Forelimb muscle (tissue), 1 donor: ENCODE results near the gene TMEM225. TPM values are rescaled to one million over a fixed set of nuclear protein-coding genes. Genes with fewer than 3 reads are reported as not detected.
"Not testable (repeated sequence)": the region's sequence is repeated elsewhere in the genome, so short reads cannot be mapped to it uniquely, and the experiment has no call there.

Source experiments
- DNase-seq: peaks from one replicate; pipeline ENCODE4 v3.0.0-alpha.2; 2013; ENCODE audit warnings: low read depth
- polyA plus RNA-seq: library from polyadenylated mRNA; unstranded; fragments of 120-200 nt; gene quantifications from one replicate; pipeline ENCODE4 v1.2.1, GENCODE V29; 2013; ENCODE audit not compliant: insufficient read length

The TMEM225 gene, protein sequence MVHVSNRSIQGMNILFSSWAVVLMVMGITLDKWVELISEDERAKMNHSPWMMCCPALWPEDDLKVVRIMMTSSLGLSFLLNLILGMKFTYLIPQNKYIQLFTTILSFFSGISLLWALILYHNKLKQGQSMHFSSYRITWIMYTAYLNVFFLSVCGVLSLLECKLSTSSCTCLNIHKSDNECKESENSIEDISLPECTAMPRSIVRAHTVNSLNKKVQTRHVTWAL
- polyA plus RNA-seq = not detected

- DNase-seq = no peak
Measured at GRCh38 chr11:123885570-123885969, at the start of gene TMEM225. TSS of gene TMEM225 (minus strand) at chr11:123885670. CDS start at chr11:123885425, 245 bp downstream.

GRCh38 chr11:123924027-123924426, 38.6 kb upstream of the TMEM225 start:
- no peak for DNase-seq

- DNase-seq = no peak
Measured at GRCh38 chr11:123920943-123921342, 35.5 kb upstream of the TMEM225 start.

- DNase-seq = no peak
Measured at GRCh38 chr11:123905826-123906225, 20.4 kb upstream of the TMEM225 start.

GRCh38 chr11:123904932-123905331, 19.5 kb upstream of the TMEM225 start:
- DNase-seq = no peak

GRCh38 chr11:123903932-123904331, 18.5 kb upstream of the TMEM225 start:
- no peak for DNase-seq

GRCh38 chr11:123901867-123902266, 16.4 kb upstream of the TMEM225 start, which contains the start of gene OR8D4:
TSS of gene OR8D4 (plus strand) at chr11:123902167. CDS start at chr11:123906432, 4,265 bp downstream.
- DNase-seq = no peak

- no peak for DNase-seq
Measured at GRCh38 chr11:123899792-123900191, 14.3 kb upstream of the TMEM225 start.

DNA sequence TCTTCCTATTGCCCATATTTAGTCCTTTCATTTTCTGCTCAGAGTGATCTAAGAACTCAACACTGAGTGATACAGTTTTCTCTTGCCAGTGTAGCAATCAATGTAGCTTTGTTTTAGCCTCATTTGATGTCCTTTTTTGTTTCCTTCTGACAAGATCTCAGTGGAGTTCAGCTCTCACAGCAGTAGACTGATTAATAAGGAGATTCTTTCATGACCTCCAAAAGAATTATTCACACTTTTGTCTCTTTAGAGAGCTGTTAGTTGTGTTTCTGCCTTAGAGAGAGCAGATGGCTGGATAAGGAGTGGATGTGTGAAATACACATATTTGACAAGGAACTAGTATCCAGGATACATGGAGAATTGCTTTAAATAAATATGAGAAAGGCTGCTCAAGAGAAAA, 6.6 kb upstream of the TMEM225 start:
- DNase-seq = no peak

- DNase-seq = no peak
Measured at GRCh38 chr11:123880912-123881311, 4.6 kb downstream of the TMEM225 start.

DNA sequence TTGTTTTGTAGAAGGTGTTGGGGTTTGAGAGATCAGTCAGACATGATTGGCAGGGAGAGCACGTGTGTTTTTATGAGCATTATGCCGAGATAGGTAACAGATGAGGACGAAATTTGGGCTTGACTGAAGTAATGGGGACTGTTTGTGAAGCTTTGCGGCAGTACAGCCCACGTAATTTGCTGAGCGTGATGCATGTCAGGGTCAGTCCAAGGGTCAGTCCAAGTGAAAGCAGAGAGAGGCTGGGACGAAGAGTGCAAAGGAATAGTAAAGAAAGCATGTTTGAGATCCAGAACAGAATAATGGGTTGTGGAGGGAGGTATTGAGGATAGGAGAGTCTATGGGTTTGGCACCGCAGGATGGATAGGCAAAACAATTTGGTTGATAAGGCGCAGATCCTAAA, 17.7 kb downstream of the TMEM225 start:
- not testable (repeated sequence) for DNase-seq

DNA sequence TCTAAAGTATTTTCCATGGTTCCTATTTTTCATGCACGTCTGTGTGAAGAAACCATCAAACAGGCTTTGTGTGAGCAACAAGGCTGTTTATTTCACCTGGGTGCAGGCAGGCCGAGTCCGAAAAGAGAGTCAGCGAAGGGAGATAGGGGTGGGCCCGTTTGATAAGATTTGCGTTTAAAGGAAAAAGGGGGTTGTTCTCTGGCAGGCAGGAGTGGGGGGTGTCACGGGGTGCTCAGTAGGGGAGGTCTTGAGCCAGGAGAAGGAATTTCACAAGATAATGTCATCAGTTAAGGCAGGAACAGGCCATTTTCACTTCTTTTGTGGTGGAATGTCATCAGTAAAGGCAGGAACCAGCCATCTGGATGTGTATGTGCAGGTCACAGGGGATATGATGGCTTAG, 20.2 kb downstream of the TMEM225 start:
- not testable (repeated sequence) for DNase-seq

- no peak for DNase-seq
Measured at GRCh38 chr11:123859731-123860130, 25.7 kb downstream of the TMEM225 start.

DNA sequence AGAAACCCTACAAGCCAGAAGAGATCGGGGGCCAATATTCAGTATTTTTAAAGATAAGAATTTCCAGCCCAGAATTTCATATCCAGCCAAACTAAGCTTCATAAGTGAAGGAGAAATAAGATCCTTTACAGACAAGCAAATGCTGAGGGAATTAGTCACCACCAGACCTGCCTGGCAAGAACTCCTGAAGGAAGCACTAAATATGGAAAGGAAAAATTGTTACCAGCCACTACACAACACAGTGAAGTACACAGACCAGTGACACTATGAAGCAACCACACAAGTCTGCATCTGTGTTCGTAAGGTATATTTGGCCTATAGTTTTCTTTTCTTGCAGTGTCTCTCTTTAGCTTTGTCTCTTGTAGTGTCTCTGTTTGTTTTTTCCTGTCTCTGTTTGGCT, 29.0 kb downstream of the TMEM225 start:
- DNase-seq = no peak

DNA sequence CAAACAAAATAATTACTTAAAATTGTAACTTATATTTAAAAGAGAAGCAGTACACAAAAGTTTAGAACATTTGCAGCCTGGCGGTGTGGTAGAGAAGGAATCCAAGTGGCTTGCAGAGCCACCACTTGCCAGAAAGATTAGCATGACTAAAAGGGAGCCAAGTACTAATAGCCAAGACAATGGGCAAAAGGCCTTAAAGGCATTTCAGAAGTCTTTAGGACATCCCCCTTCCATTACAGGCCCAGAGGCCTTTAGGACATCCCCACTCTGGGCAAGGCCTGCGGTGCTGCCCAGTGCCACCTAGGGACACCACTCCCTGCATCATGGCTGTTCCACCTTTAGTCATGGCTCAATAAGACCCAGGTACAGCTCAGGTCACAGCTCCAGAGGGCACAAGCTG, 32.4 kb downstream of the TMEM225 start:
- DNase-seq = no peak

DNA sequence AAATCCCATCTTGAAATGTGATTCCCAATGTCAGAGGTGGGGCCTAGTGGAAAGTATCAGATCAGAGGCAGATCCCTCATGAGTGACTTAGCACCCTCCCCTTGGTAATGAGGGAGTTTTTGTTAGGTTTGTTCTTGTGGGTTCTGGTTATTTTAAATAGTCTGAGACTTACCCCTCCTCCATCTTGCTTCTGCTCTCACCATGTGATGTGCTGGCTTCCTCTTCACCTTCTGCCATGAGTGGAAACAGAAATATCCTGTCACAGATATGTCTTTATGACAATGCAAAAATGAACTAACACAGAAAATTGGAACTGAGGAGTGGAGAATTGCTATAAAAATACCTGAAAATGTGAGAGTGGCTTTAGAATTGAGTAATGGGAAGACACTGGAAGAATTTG, 33.1 kb downstream of the TMEM225 start:
- no peak for DNase-seq

GRCh38 chr11:123851110-123851509, 34.4 kb downstream of the TMEM225 start:
- DNase-seq = no peak

GRCh38 chr11:123841174-123841573, 44.3 kb downstream of the TMEM225 start:
- DNase-seq = no peak

GRCh38 chr11:123839131-123839530, 46.3 kb downstream of the TMEM225 start:
- DNase-seq = no peak

DNA sequence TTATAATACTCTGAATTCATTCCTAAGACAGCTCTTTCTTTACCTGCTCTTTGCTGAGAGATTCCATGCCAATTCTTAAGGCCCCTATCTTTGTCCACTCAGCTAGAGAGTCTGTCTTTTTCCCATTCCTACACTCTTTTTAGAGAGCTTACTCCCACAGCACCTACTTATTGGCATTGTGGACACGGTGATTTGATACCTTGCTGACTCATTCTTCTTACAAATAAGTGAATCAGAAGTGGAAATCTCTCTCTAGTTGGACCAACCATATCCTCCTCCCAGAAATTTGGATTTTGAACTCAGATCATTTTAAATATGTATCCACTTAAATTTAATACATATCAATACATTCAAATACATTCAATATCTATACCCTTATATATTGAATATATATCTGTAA, 46.8 kb downstream of the TMEM225 start:
- DNase-seq = no peak

- DNase-seq = no peak
Measured at GRCh38 chr11:123838199-123838598, 47.3 kb downstream of the TMEM225 start.

DNA sequence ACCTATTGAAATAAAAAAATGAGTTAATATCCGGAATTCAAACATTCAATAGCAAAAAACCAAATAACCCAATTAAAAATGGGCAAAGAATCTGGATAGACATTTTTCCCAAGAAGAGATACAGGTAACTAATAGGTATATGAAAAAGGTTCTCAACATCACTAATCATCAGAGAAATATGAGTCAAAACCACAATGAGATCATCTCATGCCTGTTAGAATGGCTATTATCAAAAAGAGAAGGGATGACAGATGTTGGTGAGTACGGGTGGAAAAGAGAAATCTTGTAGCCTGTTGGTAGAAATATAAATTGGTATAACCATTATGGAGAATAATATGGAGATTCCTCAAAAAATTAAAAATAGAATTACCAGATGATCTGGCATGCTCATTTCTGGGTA, 52.4 kb downstream of the TMEM225 start:
- DNase-seq = no peak
